H54 (cell line): ENCODE data around the gene CNGB1.
"Not testable (repeated sequence)": the region's sequence is repeated elsewhere in the genome, so short reads cannot be mapped to it uniquely, and the experiment has no call there.

ENCODE experiments used
- DNase-seq: peaks from one replicate; pipeline ENCODE4 v3.0.0; 2011; ENCODE audit warnings: low spot score, mixed read lengths; ENCODE audit not compliant: insufficient read length
- FAIRE-seq: peaks from 3 replicates; lab custom pipeline; 2011; peaks lifted over from hg19 to GRCh38; lab: Jason Lieb, UNC
- POLR2A ChIP-seq: IDR thresholded peaks from 2 replicates; pipeline ENCODE4 v1.6.1; 2011; ENCODE audit warnings: low read depth, mild to moderate bottlenecking, low read length

CNGB1 gene

GRCh38 chr16:57970970-57971369 lies at the start of gene CNGB1:
TSS of gene CNGB1 (minus strand) at chr16:57971128. CDS start at chr16:57967286, 3,842 bp downstream.
- FAIRE-seq = no peak
- no peak for TF ChIP-seq POLR2A
- no peak for DNase-seq

DNA sequence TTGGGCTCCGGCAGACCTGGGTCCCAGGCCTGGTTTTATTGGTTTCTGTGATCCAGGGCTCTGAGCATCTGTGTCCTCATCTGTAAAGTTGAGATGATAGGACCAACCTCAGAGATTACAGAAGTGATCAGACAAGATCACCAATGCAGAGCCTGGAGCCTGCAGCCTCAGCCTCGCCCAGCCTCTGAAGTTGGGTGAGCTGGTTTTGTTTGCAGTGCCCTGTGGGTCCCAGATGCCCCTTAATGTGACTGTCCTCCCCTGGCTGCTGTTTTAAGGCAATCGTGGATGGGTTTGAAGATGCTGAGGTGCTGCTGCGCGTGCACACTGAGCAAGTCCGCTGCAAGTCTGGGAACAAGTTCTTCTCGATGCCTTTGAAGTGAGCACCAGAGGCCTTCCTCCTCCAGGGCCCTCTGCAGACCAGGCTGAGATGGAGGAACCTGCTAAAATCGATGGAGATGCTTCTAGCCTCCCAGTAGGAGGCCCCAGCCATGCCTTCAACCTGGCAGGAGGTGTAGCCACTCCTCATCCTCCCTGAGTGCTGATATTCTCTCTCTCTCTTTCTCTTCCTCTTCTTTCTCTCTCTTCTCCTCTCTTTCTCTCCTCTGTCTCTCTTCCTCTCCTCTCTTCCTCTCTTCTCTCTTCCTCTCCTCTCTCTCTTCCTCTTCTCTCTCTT lies 49.1 kb upstream of the CNGB1 start:
- no peak for TF ChIP-seq POLR2A
- FAIRE-seq = no peak
- no peak for DNase-seq

- TF ChIP-seq POLR2A = no peak
- no peak for DNase-seq
- FAIRE-seq = no peak
These were observed 47.9 kb upstream of the CNGB1 start for GRCh38 chr16:58018803-58019202.

GRCh38 chr16:58016840-58017446 lies 46.0 kb upstream of the CNGB1 start:
- no peak for TF ChIP-seq POLR2A
- DNase-seq = no peak
- no peak for FAIRE-seq

GRCh38 chr16:58013201-58013956 lies 42.5 kb upstream of the CNGB1 start:
- no peak for TF ChIP-seq POLR2A
- FAIRE-seq = no peak

DNA sequence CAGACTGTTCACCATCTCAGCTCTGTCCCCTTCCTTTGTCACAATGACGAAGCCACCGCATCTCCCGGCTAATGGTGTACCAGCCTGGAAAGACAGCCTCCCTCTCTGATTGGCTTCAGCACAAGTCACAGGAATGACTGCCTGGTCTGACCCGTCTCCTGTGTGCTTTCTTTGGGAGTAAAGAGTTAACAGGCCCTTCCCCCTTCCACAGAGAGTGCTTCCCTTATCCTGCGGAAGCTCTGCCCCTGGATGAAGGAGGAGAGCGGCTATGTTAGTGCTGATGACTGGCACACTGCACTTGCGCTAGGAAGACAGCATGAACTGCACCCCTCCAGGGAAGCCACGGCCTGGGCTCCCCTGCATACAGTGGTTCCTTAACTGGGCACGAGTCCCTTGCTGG lies 41.6 kb upstream of the CNGB1 start:
- no peak for TF ChIP-seq POLR2A
- DNase-seq (no peak), FAIRE-seq (no peak)

More at GRCh38 chr16:58013201-58013956, 42.5 kb upstream of the CNGB1 start:
- DNase-seq = no peak

DNA sequence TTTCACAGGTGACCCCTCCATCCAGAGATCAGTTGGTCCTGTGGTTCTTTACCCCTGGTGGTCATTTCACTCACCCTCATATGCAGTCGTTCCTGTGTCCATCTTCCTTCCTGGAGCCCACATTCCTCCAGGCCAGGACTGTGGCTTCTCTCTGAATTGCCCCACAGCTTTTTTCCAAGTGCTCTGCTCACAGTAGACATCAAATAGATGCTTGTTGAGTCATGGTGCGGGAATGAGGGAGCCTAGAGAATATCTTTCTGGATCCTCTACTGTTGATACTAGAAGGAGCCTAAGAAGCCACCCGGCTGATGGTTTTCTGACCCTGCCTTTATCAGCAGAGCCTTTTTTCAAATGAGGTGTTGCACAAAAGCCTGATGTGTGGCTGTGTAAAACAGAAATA lies 40.7 kb upstream of the CNGB1 start:
- no peak for TF ChIP-seq POLR2A
- DNase-seq (no peak), FAIRE-seq (no peak)

DNA sequence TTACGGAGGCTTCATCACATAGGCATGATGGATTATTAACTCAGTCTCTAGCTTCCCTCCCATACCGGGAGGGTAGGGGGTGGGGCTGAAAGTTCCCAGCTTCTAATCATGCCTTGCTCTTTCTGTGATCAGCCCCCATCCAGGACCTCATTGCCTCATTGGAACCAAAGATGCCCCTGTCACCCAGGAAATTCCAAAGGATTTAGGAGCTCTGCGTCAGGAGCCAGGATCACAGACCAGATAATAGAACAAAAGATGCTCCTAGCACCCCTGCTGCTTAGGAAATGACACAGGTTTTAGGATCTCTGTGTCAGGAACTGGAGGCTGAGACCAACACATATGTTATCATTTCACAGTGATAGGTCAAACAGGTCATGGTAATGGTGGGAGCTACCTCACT lies 40.0 kb upstream of the CNGB1 start:
- no peak for TF ChIP-seq POLR2A
- FAIRE-seq (no peak), DNase-seq (no peak)

DNA sequence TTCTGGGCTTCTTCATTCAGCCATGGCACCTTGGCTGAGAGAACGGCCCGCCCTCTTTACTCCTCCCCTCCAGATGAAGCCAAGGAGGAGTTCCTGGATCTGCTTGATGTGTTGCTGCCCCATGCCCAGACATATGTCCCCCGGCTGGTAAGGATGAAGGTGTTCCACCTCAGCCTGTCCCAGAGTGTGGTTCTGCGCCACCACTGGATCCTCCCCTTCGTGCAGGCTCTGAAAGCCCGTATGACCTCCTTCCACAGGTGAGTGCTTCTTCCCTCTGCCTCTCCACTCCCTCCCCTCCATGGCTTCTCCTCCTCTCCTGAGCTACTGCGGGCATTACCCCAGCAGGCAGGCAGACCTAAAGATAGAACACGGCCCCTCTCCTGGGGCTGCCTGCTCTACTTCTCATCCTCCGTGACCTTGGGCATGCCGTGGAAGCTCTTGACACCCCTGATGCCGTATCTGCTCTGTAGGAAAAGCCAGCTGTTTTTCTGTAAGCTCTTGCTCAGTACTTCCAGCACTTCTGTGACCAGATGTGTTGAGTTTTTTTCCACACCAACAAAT lies 39.0 kb upstream of the CNGB1 start:
- DNase-seq = no peak
- FAIRE-seq = no peak
- TF ChIP-seq POLR2A = no peak

GRCh38 chr16:58004736-58005135 lies 33.8 kb upstream of the CNGB1 start:
- DNase-seq, FAIRE-seq: not testable (repeated sequence)

- no peak for FAIRE-seq
These were observed 32.0 kb upstream of the CNGB1 start for GRCh38 chr16:58002936-58003335.

GRCh38 chr16:58002416-58002800 lies 31.5 kb upstream of the CNGB1 start:
- DNase-seq = no peak
- no peak for FAIRE-seq
- TF ChIP-seq POLR2A = no peak

More at GRCh38 chr16:58002936-58003335, 32.0 kb upstream of the CNGB1 start:
- no peak for TF ChIP-seq POLR2A
- no peak for DNase-seq

- FAIRE-seq (no peak), DNase-seq (no peak)
- TF ChIP-seq POLR2A = no peak
These were observed 31.0 kb upstream of the CNGB1 start for GRCh38 chr16:58001781-58002415.
